Hematopoietic multipotent progenitor cell treated with erythropoietin and hydrocortisone succinate and interleukin-3 and kit ligand, for 15 days (in vitro differentiated cells): ENCODE measurements around the gene CEP170.
"Not testable (repeated sequence)": the region's sequence is repeated elsewhere in the genome, so short reads cannot be mapped to it uniquely, and the experiment has no call there.

ENCODE experiments used
- DNase-seq: peaks from one replicate; pipeline ENCODE4 v3.0.0-alpha.2; 2015; ENCODE audit warnings: low spot score

CEP170 gene

DNA sequence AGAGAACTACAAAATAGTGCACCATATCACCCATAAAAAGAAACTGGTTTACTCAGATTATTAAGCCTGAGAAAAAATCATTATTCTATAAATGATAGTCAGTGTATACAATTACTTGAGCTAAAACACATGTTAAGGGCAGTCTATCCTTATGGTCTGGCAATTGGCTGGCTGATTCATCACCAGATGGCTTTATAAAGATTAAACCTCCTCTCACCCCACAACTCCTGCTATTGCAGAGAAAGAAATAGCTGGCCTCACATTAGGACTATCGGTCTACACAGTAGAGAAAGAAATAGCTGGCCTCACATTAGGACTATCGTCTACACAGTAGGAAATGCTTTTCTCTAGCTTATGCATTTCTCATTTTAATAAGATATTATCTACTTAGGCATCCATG lies 21.2 kb downstream of the CEP170 start:
- DNase-seq = no peak

DNA sequence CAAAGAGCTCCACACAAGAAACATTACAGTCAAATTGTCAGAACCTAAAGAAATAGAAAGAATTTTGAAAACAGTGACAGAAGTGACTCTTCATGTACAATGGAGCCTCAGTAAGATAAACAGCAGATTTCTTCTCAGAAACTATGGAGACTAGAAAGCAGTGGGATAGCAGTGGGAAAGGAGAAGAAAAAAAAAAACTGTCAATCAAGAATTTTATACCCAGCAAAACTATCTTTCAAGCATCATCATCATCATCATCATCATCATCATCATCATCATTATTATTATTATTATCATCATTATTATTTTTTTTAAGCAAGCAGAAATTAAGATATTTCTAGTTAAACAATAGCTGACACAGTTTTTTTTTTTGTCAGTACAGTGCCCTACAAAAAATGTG lies 24.2 kb downstream of the CEP170 start:
- peak; percentile 16 for DNase-seq

- no peak for DNase-seq
Measured at GRCh38 chr1:243229526-243229925, 25.6 kb downstream of the CEP170 start.

DNA sequence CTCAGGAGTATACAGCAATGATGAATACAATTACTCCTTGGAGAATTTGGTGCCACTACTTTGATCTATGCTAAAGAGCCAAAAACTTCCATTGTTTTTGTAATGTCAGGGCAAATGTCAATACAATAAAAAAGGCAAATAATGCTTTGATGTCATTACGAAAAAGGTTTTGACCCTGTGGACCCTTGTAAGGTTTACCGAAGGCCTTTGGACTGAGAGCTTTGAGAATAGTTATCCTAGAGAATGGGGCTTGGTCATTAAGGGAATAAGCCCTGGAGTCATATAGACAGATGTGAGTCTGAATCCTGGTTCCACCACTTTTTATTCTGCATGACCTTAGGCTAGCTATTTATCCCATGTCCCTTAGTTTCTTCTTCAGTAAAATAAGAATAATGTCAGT lies 27.5 kb downstream of the CEP170 start:
- no peak for DNase-seq

- no peak for DNase-seq
Measured at GRCh38 chr1:243218059-243218458, 37.0 kb downstream of the CEP170 start.

GRCh38 chr1:243217349-243217748 lies 37.7 kb downstream of the CEP170 start:
- DNase-seq = no peak

- no peak for DNase-seq
Measured at GRCh38 chr1:243216741-243217140, 38.3 kb downstream of the CEP170 start.

- not testable (repeated sequence) for DNase-seq
Measured at GRCh38 chr1:243215276-243215875, 39.7 kb downstream of the CEP170 start.

DNA sequence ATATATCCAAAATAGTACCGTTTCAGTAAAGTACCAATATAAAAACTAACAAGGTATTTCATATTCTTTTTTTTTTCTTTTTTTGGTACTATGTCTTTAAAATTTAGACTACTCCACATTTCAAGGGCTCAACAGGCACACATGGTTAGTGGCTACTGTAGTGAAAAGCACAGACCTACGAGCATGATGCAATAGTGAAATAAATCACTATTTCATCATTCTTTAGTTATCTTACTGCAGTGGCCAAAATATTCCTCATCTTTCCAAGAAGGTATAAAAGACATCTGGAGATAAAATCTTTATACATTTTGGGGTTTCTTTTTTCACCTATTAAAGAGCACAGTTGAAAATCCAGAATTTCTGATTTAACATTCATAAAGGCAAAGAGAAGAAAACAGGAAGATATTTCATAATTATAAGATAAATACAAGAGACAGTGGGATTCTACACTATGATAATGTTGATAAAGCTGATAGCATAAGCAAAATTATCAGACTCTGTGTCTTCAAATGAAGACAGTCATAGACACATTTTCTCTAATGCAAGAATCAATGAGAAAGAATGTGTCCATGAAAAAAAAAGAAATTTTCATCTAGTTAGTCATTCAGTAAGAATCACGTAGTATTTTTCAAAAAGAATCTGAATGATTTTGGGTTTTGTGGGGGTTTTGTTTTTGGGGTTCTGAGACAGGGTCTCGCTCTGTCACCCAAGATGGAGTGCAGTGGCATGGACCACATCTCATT lies 41.9 kb downstream of the CEP170 start:
- DNase-seq = no peak

GRCh38 chr1:243211984-243212383 lies 43.1 kb downstream of the CEP170 start:
- DNase-seq = not testable (repeated sequence)

GRCh38 chr1:243205026-243205501 lies 50.0 kb downstream of the CEP170 start:
- not testable (repeated sequence) for DNase-seq

- DNase-seq = not testable (repeated sequence)
Measured at GRCh38 chr1:243204336-243204735, 50.7 kb downstream of the CEP170 start.

DNA sequence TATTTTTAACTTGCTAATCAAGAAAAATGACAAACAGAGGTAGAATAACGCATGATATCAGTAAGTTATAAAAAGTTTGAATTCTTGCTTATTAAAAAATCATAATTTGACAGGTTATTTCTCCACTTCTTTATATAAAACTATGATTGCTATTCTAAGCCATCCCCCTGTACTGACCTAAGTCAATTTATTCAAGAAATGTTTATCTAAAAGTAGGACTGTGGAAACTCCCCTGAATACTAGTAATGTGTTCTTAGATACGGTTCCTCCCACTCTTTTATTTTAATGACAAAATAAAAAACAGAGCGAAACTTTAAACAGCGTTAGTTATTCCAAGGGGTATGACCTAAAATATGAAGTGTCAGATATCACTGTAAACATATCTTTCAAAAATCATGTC lies 51.9 kb downstream of the CEP170 start:
- not testable (repeated sequence) for DNase-seq

GRCh38 chr1:243201316-243201715 lies 53.8 kb downstream of the CEP170 start:
- not testable (repeated sequence) for DNase-seq

DNA sequence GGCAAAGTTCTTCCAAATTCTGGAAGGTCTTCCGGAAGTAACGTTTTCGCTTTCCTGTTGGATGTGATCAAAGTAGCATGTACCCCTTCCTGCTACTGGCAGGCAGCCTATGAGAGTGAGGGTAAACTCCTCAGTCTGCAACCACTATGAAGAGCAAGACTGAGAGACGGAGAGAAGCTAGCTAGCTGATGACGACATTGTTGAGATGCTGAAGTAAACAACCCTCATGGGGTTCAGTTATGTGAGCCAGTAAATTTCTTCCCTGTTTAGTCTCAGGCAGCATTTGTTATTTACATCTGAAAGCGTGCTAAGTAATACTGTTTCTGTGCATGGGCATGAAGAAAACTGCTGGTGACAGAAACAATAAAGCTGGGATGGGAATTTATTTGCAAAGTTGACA lies 57.6 kb downstream of the CEP170 start:
- DNase-seq = not testable (repeated sequence)

GRCh38 chr1:243193330-243193729 lies 61.8 kb downstream of the CEP170 start:
- not testable (repeated sequence) for DNase-seq

- not testable (repeated sequence) for DNase-seq
Measured at GRCh38 chr1:243186201-243186995, 68.7 kb downstream of the CEP170 start.

DNA sequence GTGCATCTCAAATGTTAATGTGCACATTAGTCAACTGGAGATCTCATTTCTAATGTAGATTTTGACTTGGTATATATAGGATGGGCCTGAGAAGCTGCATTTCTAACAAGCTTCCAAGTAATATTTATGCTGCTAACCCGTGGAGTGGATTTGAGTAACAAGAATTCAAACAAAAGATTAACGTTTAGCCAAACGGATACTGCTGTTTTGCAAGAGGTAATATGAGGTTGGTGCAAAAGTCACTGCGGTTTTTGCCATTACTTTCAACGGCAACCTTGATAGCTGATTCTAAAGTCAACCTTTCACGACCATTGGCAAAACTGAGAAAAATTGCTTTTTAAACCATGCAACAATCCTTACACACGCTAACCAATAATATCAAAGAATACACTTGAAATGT lies 70.3 kb downstream of the CEP170 start:
- not testable (repeated sequence) for DNase-seq

DNA sequence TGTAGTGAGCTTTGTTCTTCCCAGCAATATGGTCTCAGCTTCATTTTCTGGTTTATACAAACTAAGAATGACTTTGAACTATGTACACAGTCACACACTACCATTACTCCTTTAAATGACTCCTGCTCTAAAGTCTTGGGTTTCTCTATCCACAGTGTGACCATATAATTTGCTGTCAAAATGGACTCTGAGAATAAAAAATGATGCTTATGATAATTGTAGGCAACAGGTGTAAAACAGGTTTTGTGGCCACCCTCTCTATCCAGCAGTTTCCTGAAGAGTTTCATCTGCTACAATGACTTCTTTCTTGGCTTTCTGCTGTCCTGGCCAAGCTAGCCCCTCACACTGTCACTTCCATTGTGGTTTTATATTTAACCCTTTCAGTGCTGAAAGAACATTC lies 71.4 kb downstream of the CEP170 start:
- not testable (repeated sequence) for DNase-seq

GRCh38 chr1:243183176-243183575 lies 71.9 kb downstream of the CEP170 start:
- not testable (repeated sequence) for DNase-seq

DNA sequence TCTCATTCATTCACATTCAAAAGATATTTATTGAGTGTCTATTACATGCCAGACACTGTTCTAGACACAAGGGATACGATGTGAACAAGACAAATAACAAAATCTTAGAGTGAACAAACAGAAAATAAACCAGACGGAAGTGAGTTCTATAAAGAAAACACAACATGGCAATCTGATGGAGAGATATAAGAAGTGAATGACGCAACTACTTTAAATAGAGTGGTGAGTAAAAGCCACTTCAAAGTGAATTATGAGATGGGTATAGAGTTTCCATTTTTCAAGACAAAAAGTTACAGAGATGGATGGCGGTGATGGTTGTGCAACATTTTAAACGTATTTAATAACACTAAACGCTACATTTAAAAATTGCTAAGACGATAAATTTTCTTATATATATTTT lies 75.4 kb downstream of the CEP170 start:
- DNase-seq = no peak

DNA sequence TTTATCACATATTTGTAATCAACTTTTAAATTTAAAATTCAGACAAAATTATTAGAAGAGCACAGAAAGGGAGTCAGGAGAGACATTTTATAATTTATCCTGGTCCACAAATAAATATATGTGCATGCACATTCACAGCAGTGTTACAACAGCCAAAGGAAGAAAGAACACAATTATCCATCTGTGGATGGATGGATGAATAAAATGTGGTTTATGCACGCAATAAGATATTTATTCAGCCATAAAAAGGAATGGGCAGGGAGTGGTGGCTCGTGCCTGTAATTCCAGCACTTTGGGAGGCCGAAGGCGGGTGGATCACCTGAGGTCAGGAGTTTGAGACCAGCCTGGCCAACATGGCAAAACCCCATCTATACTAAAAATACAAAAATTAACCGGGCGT lies 77.3 kb downstream of the CEP170 start:
- DNase-seq = not testable (repeated sequence)
